Activated naive CD8-positive, alpha-beta T cell treated with anti-CD3 and anti-CD28 coated beads for 36 hours (primary cell): ENCODE measurements around the gene SLCO2A1. TPM values are rescaled to one million over a fixed set of nuclear protein-coding genes. Genes with fewer than 3 reads are reported as not detected.

Experiments used
- DNase-seq: peaks from one replicate; pipeline ENCODE4 v3.0.0; 2021
- H3K27ac Mint-ChIP-seq: one replicate; pipeline ENCODE4 v1.8.0; 2022; ENCODE audit warnings: mild to moderate bottlenecking, moderate library complexity, mixed read lengths
- H3K27me3 Mint-ChIP-seq: one replicate; pipeline ENCODE4 v1.8.0; 2022; ENCODE audit warnings: mild to moderate bottlenecking, mixed read lengths
- H3K36me3 Mint-ChIP-seq: one replicate; pipeline ENCODE4 v1.8.0; 2021; ENCODE audit warnings: mild to moderate bottlenecking, mixed read lengths
- H3K4me1 Mint-ChIP-seq: one replicate; pipeline ENCODE4 v1.8.0; 2021; ENCODE audit warnings: mixed read lengths
- H3K4me3 Mint-ChIP-seq: one replicate; pipeline ENCODE4 v1.8.0; 2022; ENCODE audit warnings: mild to moderate bottlenecking, moderate library complexity, mixed read lengths
- H3K9me3 Mint-ChIP-seq: one replicate; pipeline ENCODE4 v1.8.0; 2022; ENCODE audit warnings: mixed read lengths
- total RNA-seq, 2 experiments: library from RNA; stranded (reverse); gene quantifications; one replicate each; pipeline ENCODE4 v1.2.3, GENCODE V29; 2021

The SLCO2A1 gene
- total RNA-seq, 2 experiments from 2014 or later: 0.08 TPM; not detected in 1

- H3K9me3 Mint-ChIP-seq: no peaks in the 10 kb centered on the region
Measured at GRCh38 chr3:134031348-134031915, 1.7 kb upstream of the SLCO2A1 start.

GRCh38 chr3:134030379-134031347, 938 bp upstream of the SLCO2A1 start:
- Mint-ChIP-seq H3K27ac (no peak overlapping the region), H3K4me3 (peak overlapping the region; percentile 72), H3K27me3 (peaks cover 54% of the 10 kb centered on the region), H3K4me1 (peaks cover 5% of the 10 kb centered on the region), H3K36me3 (no peaks in the 10 kb centered on the region), H3K9me3 (no peaks in the 10 kb centered on the region)
- DNase-seq: no peak

More at GRCh38 chr3:134031348-134031915, 1.7 kb upstream of the SLCO2A1 start:
- H3K27me3 Mint-ChIP-seq: peaks cover 54% of the 10 kb centered on the region
- H3K4me3 Mint-ChIP-seq: no peak overlapping the region
- H3K4me1 Mint-ChIP-seq: peaks cover 5% of the 10 kb centered on the region
- no peaks in the 10 kb centered on the region for H3K36me3 Mint-ChIP-seq
- no peak overlapping the region for H3K27ac Mint-ChIP-seq
- DNase-seq: no peak

- H3K27me3 Mint-ChIP-seq: peaks cover 54% of the 10 kb centered on the region
- no peaks in the 10 kb centered on the region for H3K9me3 Mint-ChIP-seq
- peak overlapping the region; percentile 79 for H3K4me3 Mint-ChIP-seq
- no peaks in the 10 kb centered on the region for H3K36me3 Mint-ChIP-seq
- peaks cover 5% of the 10 kb centered on the region for H3K4me1 Mint-ChIP-seq
- H3K27ac Mint-ChIP-seq: no peak overlapping the region
- peak; percentile 13 for DNase-seq
Measured at GRCh38 chr3:134029256-134029733, 430 bp downstream of the SLCO2A1 start.

DNA sequence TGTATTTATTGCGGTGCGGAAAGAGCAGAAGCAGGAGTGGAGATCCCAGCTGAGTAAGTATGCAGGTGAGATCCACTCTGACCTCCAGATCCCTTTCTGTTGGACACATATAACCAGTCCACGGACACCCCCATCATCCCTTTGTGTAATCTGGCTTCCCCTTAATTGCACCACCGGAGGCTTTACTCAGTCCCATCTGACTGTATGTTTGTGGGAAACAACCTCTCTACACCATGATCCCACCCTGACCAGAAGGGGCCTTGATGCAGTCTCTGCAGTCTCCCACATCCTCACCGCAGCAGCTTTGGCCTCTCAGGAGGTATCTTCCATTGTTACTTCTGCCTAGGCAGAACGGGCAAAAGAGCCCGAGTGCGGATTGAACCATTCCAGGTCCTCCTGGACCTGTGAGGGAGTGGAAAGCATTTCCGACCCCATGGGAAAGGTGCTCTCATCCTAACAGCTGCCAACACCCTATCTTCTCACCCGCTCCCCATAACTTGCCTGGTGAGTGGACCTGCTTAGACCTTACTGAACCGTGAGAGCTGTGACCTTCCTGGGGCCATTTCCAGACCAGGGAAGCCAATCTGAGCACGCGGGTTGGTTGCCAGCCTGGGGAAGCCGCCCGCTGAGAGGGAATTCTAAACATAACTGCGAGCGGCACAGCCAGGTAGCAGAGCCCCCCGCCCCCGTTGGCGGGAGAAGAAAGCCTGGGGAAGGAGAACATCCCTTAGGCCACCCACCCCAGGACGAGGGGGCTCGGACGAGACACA, 1.1 kb downstream of the SLCO2A1 start:
- peaks cover 54% of the 10 kb centered on the region for H3K27me3 Mint-ChIP-seq
- no peak for DNase-seq
- no peaks in the 10 kb centered on the region for H3K36me3 Mint-ChIP-seq
- no peak overlapping the region for H3K27ac Mint-ChIP-seq
- H3K4me1 Mint-ChIP-seq: peaks cover 5% of the 10 kb centered on the region
- peak overlapping the region; percentile 79 for H3K4me3 Mint-ChIP-seq
- H3K9me3 Mint-ChIP-seq: no peaks in the 10 kb centered on the region

- Mint-ChIP-seq H3K4me1 (peaks cover 5% of the 10 kb centered on the region), H3K4me3 (no peak overlapping the region), H3K9me3 (no peaks in the 10 kb centered on the region), H3K36me3 (no peaks in the 10 kb centered on the region), H3K27ac (no peak overlapping the region), H3K27me3 (peaks cover 47% of the 10 kb centered on the region)
- DNase-seq: no peak
Measured at GRCh38 chr3:134027631-134028030, 2.1 kb downstream of the SLCO2A1 start.

GRCh38 chr3:134020135-134020680, 9.5 kb downstream of the SLCO2A1 start:
- DNase-seq: no peak
- no peaks in the 10 kb centered on the region for H3K9me3 Mint-ChIP-seq

GRCh38 chr3:134018850-134019249, 10.9 kb downstream of the SLCO2A1 start:
- Mint-ChIP-seq H3K27ac (no peak overlapping the region), H3K36me3 (no peaks in the 10 kb centered on the region), H3K27me3 (peaks cover 4% of the 10 kb centered on the region), H3K9me3 (no peaks in the 10 kb centered on the region), H3K4me3 (no peak overlapping the region), H3K4me1 (no peaks in the 10 kb centered on the region)
- no peak for DNase-seq

More at GRCh38 chr3:134020135-134020680, 9.5 kb downstream of the SLCO2A1 start:
- H3K4me3 Mint-ChIP-seq: no peak overlapping the region
- no peaks in the 10 kb centered on the region for H3K4me1 Mint-ChIP-seq
- H3K27me3 Mint-ChIP-seq: peaks cover 4% of the 10 kb centered on the region
- H3K27ac Mint-ChIP-seq: no peak overlapping the region
- no peaks in the 10 kb centered on the region for H3K36me3 Mint-ChIP-seq

- DNase-seq: no peak
- Mint-ChIP-seq H3K4me3 (no peak overlapping the region), H3K4me1 (no peaks in the 10 kb centered on the region), H3K9me3 (no peaks in the 10 kb centered on the region), H3K27me3 (peaks cover 4% of the 10 kb centered on the region), H3K27ac (no peak overlapping the region), H3K36me3 (no peaks in the 10 kb centered on the region)
Measured at GRCh38 chr3:134018406-134018805, 11.3 kb downstream of the SLCO2A1 start.

DNA sequence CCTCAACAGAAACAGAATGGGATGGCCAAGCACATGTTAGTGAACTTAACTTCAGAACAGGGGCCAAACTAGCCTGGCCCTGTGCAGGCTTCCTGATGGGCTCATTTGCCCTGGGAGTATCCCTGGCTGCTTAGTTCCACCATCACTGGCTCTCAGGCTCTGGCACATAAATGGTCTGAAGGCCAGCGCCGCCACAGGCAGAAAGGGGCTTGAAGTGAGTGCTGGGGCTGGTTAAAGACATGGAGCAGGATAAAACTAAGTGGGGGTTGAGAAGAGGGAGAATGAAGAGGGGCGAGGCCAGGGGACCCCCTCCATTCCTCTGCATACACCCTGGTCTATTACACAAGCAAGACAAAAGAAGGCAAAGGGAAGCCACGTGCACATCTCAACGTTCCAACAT, 12.2 kb downstream of the SLCO2A1 start:
- no peaks in the 10 kb centered on the region for H3K4me1 Mint-ChIP-seq
- H3K9me3 Mint-ChIP-seq: no peaks in the 10 kb centered on the region
- H3K27me3 Mint-ChIP-seq: peaks cover 4% of the 10 kb centered on the region
- no peak overlapping the region for H3K27ac Mint-ChIP-seq
- no peak overlapping the region for H3K4me3 Mint-ChIP-seq
- no peaks in the 10 kb centered on the region for H3K36me3 Mint-ChIP-seq
- no peak for DNase-seq

- Mint-ChIP-seq H3K9me3 (no peaks in the 10 kb centered on the region), H3K36me3 (no peaks in the 10 kb centered on the region), H3K27ac (no peak overlapping the region), H3K4me1 (no peaks in the 10 kb centered on the region), H3K27me3 (peaks cover 9% of the 10 kb centered on the region), H3K4me3 (no peak overlapping the region)
- no peak for DNase-seq
Measured at GRCh38 chr3:134014270-134014669, 15.5 kb downstream of the SLCO2A1 start.

GRCh38 chr3:134013280-134013679, 16.4 kb downstream of the SLCO2A1 start:
- Mint-ChIP-seq H3K27ac (no peak overlapping the region), H3K4me1 (no peaks in the 10 kb centered on the region), H3K4me3 (no peak overlapping the region), H3K9me3 (no peaks in the 10 kb centered on the region), H3K27me3 (peaks cover 11% of the 10 kb centered on the region), H3K36me3 (no peaks in the 10 kb centered on the region)
- no peak for DNase-seq

GRCh38 chr3:134009345-134010000, 20.3 kb downstream of the SLCO2A1 start:
- Mint-ChIP-seq H3K4me3 (no peak overlapping the region), H3K27ac (no peak overlapping the region), H3K36me3 (no peaks in the 10 kb centered on the region), H3K4me1 (no peaks in the 10 kb centered on the region), H3K9me3 (no peaks in the 10 kb centered on the region), H3K27me3 (peaks cover 11% of the 10 kb centered on the region)
- no peak for DNase-seq

DNA sequence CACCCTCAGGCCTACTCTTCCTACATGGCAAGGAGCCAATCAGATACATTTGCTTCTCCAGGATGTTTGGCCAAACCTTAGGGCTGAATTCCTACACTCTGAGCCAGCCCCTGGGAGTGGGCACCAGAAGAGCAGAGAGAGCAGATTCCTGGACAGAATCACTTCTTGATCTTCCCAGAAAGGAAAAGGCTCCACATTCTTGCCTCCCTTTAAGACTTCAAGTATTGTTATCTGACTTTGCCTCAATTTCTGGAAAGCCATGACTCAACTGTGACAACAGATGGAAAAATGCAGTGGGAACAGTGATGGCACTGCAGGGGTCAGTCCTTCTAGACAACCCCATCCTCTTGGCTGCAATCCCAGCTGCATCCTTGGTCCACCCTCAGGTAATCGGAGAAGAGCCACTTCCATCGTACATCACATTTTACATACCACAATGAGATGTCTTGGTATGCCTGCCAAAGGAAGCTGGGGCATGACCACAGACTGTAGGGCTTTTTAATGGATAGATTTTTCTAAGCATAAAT, 21.0 kb downstream of the SLCO2A1 start:
- no peak for DNase-seq
- Mint-ChIP-seq H3K4me3 (no peak overlapping the region), H3K36me3 (no peaks in the 10 kb centered on the region), H3K27me3 (peaks cover 11% of the 10 kb centered on the region), H3K4me1 (no peaks in the 10 kb centered on the region), H3K9me3 (no peaks in the 10 kb centered on the region), H3K27ac (no peak overlapping the region)

DNA sequence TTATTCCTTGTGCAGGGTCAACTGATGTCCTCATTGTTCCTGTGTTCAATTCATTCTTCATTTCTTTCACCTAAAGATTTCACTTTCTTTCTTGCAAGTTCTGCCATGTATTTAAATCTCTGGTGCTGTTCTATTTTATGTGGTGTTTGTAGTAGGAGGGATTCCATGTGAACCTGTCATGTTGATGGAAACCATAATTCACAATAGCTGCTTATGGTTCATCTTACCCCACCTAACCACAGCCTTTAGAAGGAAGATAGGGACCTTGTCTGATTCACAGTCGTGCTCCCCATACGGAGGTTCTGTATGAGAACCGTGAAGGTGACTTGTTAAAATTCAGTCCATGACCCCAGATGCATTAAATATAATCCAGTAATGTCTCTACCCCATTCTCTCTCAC, 21.9 kb downstream of the SLCO2A1 start:
- H3K4me1 Mint-ChIP-seq: no peaks in the 10 kb centered on the region

More for the DNA sequence above, 21.9 kb downstream of the SLCO2A1 start:
- no peaks in the 10 kb centered on the region for H3K9me3 Mint-ChIP-seq
- peaks cover 11% of the 10 kb centered on the region for H3K27me3 Mint-ChIP-seq
- H3K4me3 Mint-ChIP-seq: no peak overlapping the region
- no peak for DNase-seq
- no peaks in the 10 kb centered on the region for H3K36me3 Mint-ChIP-seq
- H3K27ac Mint-ChIP-seq: no peak overlapping the region
